K562 (cell line): ENCODE data around the gene DKKL1. TPM values are rescaled to one million over a fixed set of nuclear protein-coding genes. Genes with fewer than 3 reads are reported as not detected.

ENCODE experiments used
- ARID2 ChIP-seq: fragments of 450-650 bp; IDR thresholded peaks from 2 replicates; pipeline ENCODE4 v1.6.1; 2017; ENCODE audit warnings: antibody characterized with exemption, mild to moderate bottlenecking
- BMI1 ChIP-seq: fragments of 150-350 bp; IDR thresholded peaks from 2 replicates; pipeline ENCODE4 v1.6.1; 2014; ENCODE audit warnings: low read length
- FOXK1 ChIP-seq: sonication (generic); formaldehyde crosslinking; IDR thresholded peaks from 2 replicates; pipeline ENCODE4 v1.8.0; 2022; ENCODE audit warnings: missing genetic modification reagents, mild to moderate bottlenecking, borderline replicate concordance
- HLTF ChIP-seq: fragments of 450-650 bp; IDR thresholded peaks from 2 replicates; pipeline ENCODE4 v1.6.1; 2016
- JUN ChIP-seq, 2 experiments: sonication (generic) in 1 of 2; formaldehyde crosslinking in 1 of 2; IDR thresholded peaks; 2 replicates each; pipeline versions ENCODE4 v1.6.1 to v1.8.0; 2012 to 2022; ENCODE audit warnings: borderline replicate concordance in 2 of 2, mild to moderate bottlenecking in 2 of 2, improper control_type of control experiment in 1 of 2, low read depth in 1 of 2, low read length in 1 of 2, missing genetic modification reagents in 1 of 2
- LCOR ChIP-seq: sonication (generic); formaldehyde crosslinking; IDR thresholded peaks from 2 replicates; pipeline ENCODE4 v1.8.0; 2022; ENCODE audit warnings: mild to moderate bottlenecking, missing genetic modification reagents
- PREB ChIP-seq: sonication (generic); formaldehyde crosslinking; IDR thresholded peaks from 2 replicates; pipeline ENCODE4 v1.8.1; 2023; ENCODE audit warnings: mild to moderate bottlenecking, missing genetic modification reagents
- SNIP1 ChIP-seq: fragments of 450-650 bp; IDR thresholded peaks from 2 replicates; pipeline ENCODE4 v1.7.1; 2017; ENCODE audit warnings: low read depth, mild to moderate bottlenecking
- YY1 ChIP-seq, 3 experiments: IDR thresholded peaks; 2 replicates each; pipeline ENCODE4 v1.6.1; 2011; ENCODE audit warnings: low read length in 2 of 3, mild to moderate bottlenecking in 2 of 3, moderate library complexity in 2 of 3, borderline replicate concordance in 1 of 3, control low read depth in 1 of 3, low read depth in 1 of 3; ENCODE audit not compliant: insufficient read depth in 3 of 3, insufficient replicate concordance in 2 of 3, control insufficient read depth in 1 of 3, insufficient read length in 1 of 3; ENCODE audit errors: extremely low read depth in 1 of 3
- ZBTB43 ChIP-seq: sonication (generic); formaldehyde crosslinking; IDR thresholded peaks from 2 replicates; pipeline ENCODE4 v1.8.0; 2023; ENCODE audit warnings: mild to moderate bottlenecking, missing genetic modification reagents
- polyA plus RNA-seq, 8 experiments: library from polyadenylated mRNA; depleted of rRNA in 4 of 8; stranded (reverse) in 5 of 8; unstranded in 3 of 8; fragments of >200 nt; fragmentation: Nextera tagmentation in 2 of 8; fragmentation: Illumina TruSeq in 1 of 8; extraction: Ambion mirVana in 2 of 8; extraction: Trizol in 1 of 8; gene quantifications; 2 replicates each; pipeline versions ENCODE4 v1.2.1 to v1.2.3, GENCODE V29; 2011 to 2014; ENCODE audit warnings: inconsistent platforms in 1 of 8, missing spikeins in 1 of 8
- total RNA-seq, 7 experiments: library from RNA; depleted of rRNA in 6 of 7; stranded (reverse); fragments of >200 nt in 6 of 7; fragmentation: Illumina TruSeq in 2 of 7; extraction: Trizol in 2 of 7; gene quantifications; 2 replicates each; pipeline versions ENCODE4 v1.2.1 to v1.2.3, GENCODE V29; 2011 to 2021; ENCODE audit warnings: low replicate concordance in 1 of 7
- TF ChIP-seq, protein P1 (sequence below): sonication (generic); formaldehyde crosslinking; IDR thresholded peaks from 2 replicates; pipeline ENCODE4 v1.8.0; 2023; ENCODE audit warnings: missing genetic modification reagents, mild to moderate bottlenecking, borderline replicate concordance
- TF ChIP-seq, protein P2 (sequence below), 3 experiments: IDR thresholded peaks in 2 of 3; conservative IDR thresholded peaks in 1 of 3; 2 replicates each; pipeline ENCODE4 v1.5.1; 2011 to 2012; ENCODE audit warnings: low read length in 3 of 3, mild to moderate bottlenecking in 3 of 3, control low read depth in 2 of 3, improper control_type of control experiment in 1 of 3, inconsistent platforms in 1 of 3, low read depth in 1 of 3, mixed read lengths in 1 of 3, moderate library complexity in 1 of 3; ENCODE audit not compliant: insufficient read depth in 2 of 3

Gene DKKL1
- total and polyA plus RNA-seq, 9 of the 15 experiments (the other 6 are each of a cell fraction or from before 2014, with no cell fraction given): 0.15 to 1.7 (median 0.52) TPM

DNA sequence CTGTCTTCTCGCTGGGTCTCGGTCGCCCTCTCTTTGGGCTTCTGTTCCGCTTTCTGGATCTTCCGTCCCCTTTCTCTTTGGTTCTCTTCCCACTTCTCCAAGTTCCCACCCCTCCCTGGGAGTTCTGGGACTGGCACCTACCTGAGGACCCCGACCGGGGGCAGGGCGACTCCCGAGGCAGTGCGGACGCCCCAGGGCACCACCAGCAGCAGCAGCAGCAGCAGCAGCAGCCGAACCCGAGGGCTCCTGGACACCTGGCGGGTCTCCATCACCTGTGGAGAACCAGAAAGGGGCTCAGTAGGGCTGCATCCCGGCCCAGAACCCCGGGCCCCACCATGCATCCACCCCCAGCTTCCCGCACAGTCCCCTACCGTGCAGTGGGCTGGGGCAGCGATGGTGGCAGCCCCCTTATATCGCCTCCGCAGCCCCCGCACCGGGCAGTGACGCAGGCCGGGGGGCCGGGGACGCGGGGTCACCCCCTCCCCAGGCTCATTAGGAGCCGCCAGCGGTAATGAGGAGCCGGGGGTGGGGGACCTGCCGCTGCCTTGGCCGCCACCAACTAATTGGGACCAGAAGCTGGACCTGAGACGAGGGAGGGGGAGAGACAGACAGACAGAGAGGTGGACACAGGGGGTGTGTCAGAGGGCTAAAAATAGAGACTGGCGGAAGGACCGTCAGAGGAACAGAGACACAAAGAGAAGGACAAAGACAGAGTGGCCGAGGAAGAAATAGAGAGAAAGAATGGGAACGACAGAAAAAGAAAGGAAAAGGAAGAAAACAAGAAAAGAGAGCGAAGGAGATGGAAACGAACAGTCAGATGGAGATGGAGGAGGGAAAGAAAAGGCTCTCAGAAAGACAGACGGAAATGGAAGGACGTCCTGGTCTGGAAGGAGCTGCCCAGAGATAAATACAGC, 59.7 kb downstream of the DKKL1 start, which contains the start of gene PTH2 (continued):
- TF ChIP-seq ARID2 (no peak), PREB (CRISPR knock-in tag) (no peak), SNIP1 (no peak), HLTF (0 out of 2 replicates have a peak, but pooled peaks have one; percentile 77), BMI1 (no peak), JUN (IDR thresholded peaks at IDR 0.05; ENCODE audit: borderline replicate concordance, low read depth, low read length) (0 out of 2 replicates have a peak, but pooled peaks have one; percentile 6), JUN (CRISPR knock-in tag; IDR thresholded peaks at IDR 0.05; ENCODE audit: borderline replicate concordance) (no peak), ZBTB43 (no peak), LCOR (CRISPR knock-in tag) (no peak), FOXK1 (CRISPR knock-in tag) (no peak), YY1 (IDR thresholded peaks at IDR 0.05; ENCODE audit: borderline replicate concordance in 1 of 3, control insufficient read depth in 1 of 3, extremely low read depth in 1 of 3, insufficient read depth in 3 of 3, insufficient read length in 1 of 3, insufficient replicate concordance in 2 of 3, low read depth in 1 of 3, low read length in 2 of 3) (no peak)
- TF ChIP-seq, protein P1, sequence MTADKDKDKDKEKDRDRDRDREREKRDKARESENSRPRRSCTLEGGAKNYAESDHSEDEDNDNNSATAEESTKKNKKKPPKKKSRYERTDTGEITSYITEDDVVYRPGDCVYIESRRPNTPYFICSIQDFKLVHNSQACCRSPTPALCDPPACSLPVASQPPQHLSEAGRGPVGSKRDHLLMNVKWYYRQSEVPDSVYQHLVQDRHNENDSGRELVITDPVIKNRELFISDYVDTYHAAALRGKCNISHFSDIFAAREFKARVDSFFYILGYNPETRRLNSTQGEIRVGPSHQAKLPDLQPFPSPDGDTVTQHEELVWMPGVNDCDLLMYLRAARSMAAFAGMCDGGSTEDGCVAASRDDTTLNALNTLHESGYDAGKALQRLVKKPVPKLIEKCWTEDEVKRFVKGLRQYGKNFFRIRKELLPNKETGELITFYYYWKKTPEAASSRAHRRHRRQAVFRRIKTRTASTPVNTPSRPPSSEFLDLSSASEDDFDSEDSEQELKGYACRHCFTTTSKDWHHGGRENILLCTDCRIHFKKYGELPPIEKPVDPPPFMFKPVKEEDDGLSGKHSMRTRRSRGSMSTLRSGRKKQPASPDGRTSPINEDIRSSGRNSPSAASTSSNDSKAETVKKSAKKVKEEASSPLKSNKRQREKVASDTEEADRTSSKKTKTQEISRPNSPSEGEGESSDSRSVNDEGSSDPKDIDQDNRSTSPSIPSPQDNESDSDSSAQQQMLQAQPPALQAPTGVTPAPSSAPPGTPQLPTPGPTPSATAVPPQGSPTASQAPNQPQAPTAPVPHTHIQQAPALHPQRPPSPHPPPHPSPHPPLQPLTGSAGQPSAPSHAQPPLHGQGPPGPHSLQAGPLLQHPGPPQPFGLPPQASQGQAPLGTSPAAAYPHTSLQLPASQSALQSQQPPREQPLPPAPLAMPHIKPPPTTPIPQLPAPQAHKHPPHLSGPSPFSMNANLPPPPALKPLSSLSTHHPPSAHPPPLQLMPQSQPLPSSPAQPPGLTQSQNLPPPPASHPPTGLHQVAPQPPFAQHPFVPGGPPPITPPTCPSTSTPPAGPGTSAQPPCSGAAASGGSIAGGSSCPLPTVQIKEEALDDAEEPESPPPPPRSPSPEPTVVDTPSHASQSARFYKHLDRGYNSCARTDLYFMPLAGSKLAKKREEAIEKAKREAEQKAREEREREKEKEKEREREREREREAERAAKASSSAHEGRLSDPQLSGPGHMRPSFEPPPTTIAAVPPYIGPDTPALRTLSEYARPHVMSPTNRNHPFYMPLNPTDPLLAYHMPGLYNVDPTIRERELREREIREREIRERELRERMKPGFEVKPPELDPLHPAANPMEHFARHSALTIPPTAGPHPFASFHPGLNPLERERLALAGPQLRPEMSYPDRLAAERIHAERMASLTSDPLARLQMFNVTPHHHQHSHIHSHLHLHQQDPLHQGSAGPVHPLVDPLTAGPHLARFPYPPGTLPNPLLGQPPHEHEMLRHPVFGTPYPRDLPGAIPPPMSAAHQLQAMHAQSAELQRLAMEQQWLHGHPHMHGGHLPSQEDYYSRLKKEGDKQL: no peak
- TF ChIP-seq, protein P2, sequence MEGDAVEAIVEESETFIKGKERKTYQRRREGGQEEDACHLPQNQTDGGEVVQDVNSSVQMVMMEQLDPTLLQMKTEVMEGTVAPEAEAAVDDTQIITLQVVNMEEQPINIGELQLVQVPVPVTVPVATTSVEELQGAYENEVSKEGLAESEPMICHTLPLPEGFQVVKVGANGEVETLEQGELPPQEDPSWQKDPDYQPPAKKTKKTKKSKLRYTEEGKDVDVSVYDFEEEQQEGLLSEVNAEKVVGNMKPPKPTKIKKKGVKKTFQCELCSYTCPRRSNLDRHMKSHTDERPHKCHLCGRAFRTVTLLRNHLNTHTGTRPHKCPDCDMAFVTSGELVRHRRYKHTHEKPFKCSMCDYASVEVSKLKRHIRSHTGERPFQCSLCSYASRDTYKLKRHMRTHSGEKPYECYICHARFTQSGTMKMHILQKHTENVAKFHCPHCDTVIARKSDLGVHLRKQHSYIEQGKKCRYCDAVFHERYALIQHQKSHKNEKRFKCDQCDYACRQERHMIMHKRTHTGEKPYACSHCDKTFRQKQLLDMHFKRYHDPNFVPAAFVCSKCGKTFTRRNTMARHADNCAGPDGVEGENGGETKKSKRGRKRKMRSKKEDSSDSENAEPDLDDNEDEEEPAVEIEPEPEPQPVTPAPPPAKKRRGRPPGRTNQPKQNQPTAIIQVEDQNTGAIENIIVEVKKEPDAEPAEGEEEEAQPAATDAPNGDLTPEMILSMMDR (IDR thresholded peaks at IDR 0.05 in 2 of 3, conservative IDR thresholded peaks at IDR 0.05 in 1 of 3; ENCODE audit: insufficient read depth in 2 of 3, low read depth in 1 of 3, low read length in 3 of 3): no peak
